HG03066 (cell line): ENCODE data around the gene EDA2R.

Experiments used
- ATAC-seq: cut with Tn5 transposase; IDR thresholded peaks from one replicate; pipeline ENCODE4 v1.9.1; 2021; ENCODE audit warnings: low read depth; ENCODE audit not compliant: unreplicated experiment

The EDA2R gene, protein sequence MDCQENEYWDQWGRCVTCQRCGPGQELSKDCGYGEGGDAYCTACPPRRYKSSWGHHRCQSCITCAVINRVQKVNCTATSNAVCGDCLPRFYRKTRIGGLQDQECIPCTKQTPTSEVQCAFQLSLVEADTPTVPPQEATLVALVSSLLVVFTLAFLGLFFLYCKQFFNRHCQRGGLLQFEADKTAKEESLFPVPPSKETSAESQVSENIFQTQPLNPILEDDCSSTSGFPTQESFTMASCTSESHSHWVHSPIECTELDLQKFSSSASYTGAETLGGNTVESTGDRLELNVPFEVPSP

DNA sequence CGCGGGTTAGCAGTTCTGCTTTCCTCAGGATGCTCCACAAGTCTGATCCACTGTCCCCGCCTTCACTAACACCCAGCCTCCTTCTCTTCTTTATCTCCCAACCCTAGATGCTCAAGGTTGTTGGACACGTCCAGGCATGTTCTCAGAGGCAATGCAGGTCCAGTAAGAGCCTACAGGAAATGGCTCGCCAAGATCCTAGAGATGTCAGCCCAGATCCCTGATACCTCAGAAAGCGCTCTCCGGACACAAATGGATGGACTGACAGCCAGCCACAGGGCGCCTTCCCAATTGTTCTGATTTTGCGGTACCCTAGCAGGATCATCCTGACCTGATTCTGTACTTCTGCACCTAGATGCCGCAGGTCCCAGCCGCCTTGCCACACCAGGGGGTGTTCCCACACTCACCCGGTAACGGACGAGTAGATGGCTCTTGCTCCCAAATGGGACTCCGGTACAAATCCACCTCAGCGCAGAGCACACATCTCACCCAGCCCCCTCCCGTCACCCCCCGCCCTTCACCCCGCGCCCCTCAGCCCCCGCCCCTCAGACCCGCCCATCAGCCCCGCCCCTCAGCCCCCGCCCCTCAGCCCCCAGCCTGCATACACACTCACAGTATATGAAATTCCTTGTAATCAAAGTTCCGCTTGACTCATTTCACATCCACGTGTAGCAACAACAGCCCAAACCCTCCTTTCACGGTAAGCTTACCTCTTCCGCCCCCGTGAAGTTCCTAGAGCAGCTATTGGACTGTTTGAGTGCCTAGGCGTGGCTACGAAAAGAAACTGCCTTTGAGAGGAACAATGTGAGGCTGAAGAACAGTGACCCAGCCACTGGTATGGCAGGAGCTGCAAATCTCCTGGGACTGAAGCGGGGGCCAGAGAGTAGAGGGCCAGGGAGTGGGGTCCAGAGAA, at the start of gene EDA2R:
Gene EDA2R, minus strand, starts transcription at position 488 of the 910 bp plus-strand sequence. CDS start 23,058 bp downstream, outside the sequence.
- ATAC-seq, result peak; percentile 87

DNA sequence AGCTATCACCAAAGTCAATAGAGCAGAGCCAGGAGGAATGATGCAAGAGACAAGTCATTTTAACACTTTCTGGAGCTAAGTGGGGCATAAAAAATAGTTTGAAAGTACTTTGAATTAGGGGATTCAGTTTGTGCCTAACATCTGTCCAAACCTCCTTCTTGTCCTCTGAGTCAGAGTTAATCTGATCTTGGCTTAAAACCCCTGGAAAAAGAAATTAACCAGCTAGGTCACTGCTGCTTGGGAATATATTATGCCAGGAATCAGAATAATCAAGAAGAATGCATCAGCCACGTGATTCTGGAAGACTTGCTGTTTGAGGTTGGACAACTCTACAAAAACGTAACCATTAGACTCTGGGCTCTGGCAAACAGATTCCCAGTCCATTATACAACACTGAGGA, 45.3 kb upstream of the EDA2R start:
- ATAC-seq, result no peak

DNA sequence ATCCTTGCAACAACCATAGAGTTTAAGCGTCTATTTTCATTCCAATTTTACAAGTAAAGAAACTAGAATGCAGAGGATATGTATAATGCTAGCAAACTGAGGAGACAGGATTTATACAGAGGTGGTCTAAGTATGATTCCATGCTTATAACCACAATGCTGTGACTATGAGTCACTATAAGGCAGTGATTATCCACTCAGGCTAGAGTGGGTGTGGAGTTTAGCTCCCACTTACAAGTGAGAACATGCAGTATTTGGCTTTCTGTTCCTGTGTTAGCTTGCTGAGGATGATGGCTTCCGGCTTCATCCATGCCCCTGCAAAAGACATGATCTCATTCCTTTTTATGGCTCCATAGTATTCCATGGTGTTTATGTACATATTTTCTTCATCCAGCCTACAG, 41.6 kb upstream of the EDA2R start:
- no peak for ATAC-seq

DNA sequence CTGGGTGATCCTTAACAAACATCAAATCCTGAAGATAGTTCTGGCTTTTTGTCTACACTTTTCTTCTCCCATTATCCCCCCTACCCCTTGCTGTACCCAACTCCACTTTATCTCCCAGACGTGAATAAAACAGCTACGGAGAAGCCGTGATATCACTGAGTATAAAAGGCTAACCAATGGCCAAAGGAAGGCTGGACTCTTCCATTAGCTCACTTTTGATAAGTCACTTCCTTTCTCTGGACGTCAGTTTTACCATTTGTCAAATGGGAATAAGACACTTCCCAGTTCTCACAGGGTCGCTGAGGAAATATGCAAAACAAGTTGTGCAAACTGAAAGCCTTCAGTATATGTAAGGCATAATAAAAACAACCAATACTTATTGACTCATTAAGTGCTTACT, 38.6 kb upstream of the EDA2R start:
- ATAC-seq, result no peak

DNA sequence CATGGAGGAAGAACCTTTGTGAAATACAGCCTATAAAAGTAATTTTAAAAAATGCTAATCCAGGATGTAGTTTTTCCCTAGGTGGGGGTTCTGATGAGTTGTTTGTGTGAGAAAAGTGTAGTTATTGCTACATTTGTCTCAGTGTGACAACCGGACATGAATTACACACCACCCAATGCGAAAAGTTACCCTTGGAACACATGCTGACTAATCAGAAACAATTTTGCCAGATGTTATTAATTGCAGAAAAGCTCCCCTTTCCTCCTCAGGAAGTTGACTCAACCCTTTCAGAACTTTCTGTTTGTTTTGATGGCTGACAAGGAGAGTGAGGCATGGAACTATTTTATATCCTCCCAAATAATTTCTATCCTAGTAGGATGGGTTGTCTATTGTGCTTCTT, 38.1 kb upstream of the EDA2R start:
- ATAC-seq, result no peak

DNA sequence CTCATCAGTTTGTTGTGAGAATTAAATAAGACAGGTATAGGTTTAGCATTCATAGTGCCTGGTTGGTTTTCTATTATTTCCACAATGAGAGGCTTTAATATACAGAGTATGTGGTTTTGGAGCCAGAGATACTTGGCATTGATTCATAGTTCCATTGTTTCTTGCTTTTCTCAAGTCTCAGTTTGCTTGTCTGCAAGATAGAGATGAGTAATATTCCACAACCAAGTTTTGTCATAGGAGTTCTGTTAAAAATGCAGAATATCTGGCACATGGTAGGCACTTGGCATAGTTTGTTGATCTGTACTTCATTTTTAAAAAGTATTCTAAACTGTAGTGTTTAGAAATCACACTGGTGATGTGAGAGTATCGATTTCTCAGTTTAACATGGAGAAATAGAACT, 37.5 kb upstream of the EDA2R start:
- ATAC-seq, result no peak

DNA sequence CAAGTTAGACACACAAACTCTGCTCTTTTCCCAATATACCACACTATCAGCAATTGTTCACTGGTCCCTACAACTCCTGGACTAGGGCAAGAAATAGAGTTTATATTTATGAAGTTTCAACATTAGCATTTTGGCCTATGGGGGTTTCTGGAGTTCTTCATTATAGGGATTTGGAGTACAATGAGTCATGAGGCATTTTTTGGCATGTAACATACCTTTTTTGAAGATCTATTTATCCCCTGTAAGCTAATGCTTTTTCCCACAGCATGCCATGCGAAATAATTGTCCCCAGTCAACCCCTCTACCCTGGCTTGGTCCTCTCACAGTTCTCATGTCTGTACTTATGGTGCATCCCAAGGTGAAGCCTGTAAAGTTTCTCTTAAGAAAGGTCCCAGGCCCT, 36.7 kb upstream of the EDA2R start:
- no peak for ATAC-seq

DNA sequence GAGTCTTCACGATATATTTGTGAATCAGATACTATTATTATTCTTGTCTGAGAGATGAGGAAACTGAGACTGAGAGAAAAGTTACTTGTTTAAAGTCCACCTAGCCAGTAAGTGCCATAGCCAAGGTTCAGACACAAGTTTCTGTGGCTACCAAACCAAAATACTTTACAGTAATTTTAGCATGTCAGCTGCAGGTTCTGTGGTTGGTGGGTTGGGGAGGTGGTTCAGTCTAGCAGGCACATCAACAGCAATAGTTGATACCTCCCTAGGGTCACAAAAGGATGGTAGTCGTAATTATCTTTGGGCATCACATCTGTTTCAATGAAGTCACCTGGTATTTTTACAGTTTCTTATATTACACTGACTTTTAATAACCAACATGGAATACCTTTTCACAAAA, 35.6 kb upstream of the EDA2R start:
- ATAC-seq, result no peak

DNA sequence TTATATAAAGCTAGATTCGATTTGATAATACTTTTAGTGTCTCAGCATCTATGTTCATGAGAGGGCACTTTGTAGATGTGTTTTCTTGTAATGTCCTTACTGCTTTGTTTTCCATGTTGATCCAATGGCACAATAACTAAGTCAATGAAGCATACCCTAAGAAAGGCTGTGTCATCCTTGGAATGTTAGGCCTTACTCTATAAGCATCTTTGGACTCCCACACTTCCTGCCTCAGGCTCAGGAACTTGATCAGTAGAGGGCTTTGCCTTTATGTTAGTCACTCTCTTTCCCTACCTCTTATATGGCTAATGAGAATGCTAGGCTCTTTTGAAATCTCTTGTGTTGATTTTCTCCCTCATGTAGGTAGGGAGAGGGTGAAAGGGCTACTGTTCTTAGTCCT, 33.2 kb upstream of the EDA2R start:
- ATAC-seq, result no peak

DNA sequence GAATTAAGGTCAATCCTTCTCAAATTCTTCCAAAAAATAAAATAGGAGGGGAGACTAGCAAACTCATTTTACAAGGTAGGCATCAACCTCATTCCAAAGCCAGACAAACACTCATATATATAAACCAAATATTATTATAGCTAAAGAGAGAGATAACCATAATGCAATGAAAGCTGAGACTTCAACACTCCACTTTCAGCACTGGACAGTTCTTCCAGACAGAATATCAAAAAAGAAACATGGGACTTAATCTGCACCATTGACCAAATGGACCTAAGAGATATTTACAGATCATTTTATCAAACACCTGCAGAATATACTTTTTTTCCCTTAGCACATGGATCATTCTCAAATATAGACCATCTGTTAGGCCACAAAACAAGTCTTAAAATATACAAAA, 15.5 kb upstream of the EDA2R start:
- no peak for ATAC-seq

DNA sequence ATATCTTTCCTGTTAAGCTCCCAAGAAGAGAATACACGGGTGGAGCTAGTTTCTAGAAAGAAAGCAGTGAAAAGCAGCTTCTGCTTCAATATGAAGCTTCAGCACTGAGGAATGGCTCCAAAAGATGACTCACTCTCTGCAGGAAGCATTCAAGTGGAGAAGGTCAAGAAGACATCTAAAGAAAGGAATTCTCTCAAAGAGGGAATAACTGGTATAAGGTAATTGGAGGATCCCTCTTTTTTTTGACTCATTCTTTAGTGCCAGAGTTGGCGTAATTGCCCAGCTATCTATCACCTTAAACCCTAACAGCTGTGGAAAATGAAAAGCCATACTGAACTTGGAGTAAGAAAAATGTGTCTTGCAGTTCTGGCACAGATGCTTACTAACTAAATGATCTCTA, 3.5 kb downstream of the EDA2R start:
- ATAC-seq, result no peak

DNA sequence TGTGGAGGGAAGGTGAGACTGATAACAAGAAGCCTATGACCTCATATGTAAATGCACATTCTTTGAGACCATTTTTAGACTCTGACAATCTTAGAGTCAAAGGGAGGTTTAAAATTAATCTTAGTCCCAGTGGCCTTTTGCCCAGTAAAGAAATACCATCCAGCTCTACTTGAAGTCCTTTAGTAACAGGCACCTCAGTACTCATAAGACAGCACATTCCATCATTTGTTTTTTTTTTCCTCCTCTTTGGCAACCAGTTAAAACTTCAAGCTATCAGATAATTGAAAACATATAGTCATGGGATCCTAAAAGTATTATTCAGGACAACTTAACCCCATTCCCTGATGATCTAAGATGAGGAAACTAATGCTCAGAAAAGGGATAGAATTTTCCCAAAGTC, 4.6 kb downstream of the EDA2R start:
- ATAC-seq, result no peak

DNA sequence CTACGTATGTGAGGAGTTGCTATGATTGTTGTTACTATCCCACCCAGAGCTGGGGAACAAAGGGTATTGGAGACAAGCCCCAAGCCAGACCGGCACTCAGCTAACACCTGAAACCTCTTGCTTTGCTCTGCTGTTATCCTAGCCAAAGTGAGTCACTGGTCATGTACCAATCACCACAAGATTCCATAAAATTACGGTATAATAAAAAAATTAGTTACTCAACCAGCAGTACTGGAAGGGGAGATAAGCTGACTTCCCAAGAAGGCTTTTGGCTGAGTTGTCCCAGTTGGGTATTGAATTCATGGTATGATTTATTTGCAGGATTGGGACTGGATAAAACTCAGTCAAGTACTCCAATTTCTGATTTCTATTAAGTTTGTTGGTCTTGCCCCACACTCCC, 5.3 kb downstream of the EDA2R start:
- no peak for ATAC-seq

DNA sequence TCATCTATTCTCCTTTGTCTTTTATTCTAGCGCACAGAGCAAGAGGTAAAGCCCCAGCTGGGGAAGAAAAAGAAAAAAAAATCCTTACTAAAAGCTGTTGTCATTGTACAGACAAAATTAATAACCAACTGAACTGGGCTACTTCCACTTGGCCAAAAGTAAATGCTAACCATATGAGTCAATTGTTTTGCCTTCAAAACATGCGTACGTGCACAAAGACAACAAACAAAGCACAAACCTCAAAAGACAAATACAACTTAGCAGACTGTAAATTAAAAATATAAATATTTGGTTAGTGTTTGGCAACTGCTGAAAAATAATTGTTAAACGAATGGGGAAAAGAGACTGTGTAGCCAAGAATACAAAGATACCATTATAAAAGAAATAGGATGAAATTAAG, 5.9 kb downstream of the EDA2R start:
- ATAC-seq, result no peak

DNA sequence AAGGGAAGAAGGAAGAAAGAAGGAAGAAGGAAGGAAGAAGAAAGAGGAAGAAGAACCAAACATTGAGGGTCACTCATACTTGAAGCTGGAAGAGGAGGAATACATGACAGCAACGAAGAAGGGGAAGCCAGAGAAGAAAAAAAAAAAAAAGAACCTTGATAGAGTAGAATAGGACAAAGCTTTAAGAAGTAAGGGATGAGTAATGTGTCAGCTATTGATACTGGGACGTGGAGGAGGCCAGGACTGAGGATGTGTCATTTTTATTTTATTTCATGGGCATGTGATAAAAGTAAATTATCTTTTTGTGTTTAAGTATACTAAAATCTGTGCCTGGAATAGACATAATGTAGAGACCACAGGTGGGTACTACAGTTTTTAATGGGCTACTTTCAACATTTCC, 6.4 kb downstream of the EDA2R start:
- ATAC-seq, result no peak

DNA sequence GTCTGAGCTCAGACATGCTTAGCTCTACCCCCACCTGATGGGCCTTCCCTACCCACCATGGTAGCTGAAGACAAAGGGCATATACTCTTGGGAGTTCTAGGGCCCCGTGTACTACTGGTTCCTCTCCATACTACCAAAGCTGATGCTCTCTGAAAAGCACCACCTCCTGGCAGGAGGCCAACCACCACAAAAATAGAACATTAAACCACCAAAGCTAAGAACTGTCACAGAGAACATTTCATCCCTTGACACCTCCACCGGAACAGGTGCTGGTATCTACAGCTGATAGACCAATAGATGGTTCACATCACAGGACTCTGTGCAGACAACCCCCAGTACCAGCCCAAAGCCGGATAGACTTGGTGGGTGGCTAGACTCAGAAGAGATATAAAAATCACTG, 13.4 kb downstream of the EDA2R start:
- peak; percentile 80 for ATAC-seq

DNA sequence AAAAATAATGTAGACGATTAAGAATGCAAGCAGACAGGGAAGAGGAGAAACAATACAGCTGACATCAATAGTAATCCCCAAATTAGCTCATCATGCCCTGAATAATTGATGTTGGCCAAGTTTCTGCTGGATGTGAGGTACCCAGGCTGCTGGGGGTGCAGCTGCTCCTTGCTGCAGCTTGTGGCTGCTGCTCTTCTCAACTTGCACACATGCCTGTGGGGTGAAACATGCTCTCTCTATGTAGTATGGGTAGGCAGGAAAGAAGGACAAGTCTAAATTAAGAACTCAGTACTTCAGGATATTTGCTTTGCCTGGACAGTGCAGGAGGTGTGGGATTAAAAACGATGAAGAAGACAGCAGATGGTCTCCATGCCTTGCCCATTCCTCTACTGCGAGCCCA, 16.7 kb downstream of the EDA2R start:
- ATAC-seq, result no peak

DNA sequence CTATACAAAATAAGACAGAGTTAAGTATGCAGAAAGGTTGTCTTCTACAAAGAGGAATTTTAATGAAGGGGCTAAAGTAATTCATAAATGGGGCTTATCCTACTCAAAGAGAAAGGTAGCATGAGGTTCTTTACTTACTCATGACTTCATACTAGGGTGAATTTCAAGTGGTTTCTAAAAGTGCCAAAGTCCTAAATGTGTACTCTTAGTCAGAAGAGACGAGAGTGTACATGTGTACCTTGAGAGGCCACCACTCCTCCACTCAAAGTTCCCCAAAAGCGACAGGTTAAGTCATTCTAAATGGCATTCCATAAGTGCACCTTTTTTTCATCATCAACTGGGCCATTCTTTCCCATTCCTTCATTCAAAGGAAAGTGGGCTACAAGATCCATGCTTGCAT, 21.9 kb downstream of the EDA2R start:
- no peak for ATAC-seq

DNA sequence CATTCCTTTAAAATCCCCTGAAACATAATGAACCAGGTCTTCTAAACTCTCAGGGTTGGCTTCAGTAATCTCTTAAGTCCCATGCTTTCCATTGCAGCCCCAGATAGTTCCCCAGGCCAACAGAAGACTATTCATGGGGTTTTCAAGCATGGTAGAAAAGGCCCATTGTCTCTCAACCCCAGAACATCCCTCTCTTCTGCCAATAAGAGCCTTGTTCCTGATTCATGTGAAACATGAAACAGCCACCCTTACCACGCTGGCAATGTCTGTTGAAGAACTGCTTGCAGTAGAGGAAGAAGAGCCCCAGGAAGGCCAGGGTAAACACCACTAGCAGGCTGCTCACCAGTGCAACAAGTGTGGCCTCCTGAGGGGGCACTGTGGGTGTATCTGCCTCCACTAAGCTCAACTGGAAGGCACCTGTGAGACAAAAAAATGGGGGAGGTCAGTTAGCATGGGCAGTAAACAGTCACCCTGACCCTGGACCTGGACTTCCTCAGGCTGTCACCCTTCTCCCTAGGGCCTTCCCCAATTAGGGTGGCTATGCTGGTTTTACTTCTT, 36.4 kb downstream of the EDA2R start:
- ATAC-seq, result no peak

DNA sequence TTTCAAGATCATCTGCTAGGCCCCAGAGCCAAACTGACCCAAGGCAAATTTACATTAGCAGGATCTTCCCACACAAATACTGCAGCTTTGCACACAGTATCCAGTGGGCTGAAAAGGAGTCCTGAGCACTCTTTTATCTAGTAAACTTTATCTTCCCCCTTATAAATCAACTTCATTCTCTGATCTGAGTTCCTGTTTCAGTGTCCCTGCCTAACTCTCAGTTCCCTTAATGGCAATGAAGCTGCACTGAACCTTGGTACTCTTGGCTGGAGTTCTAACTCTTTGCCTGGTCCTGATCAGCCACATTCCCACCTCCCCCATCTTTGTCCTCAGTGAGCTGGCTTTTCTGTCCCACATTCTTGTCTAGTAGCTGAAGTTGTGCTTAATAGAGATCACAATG, 37.4 kb downstream of the EDA2R start:
- ATAC-seq, result no peak

DNA sequence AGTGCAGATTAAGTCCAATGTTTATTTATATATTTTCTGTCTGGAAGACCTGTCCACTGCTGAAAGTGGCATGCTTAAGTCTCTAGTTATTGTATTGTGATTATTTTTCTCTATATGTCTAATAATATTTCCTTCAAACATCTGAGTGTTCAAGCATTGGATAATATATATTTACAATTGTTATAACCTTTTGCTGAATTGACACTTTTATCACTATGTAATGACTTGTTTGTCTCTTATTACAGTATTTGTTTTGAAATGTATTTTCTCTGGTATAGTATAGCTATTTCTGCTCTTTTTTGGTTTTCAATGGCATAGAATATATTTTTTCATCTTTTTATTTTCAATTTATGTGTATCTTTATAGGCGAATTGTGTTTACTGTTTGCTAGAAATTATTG, 59.7 kb downstream of the EDA2R start:
- no peak for ATAC-seq

DNA sequence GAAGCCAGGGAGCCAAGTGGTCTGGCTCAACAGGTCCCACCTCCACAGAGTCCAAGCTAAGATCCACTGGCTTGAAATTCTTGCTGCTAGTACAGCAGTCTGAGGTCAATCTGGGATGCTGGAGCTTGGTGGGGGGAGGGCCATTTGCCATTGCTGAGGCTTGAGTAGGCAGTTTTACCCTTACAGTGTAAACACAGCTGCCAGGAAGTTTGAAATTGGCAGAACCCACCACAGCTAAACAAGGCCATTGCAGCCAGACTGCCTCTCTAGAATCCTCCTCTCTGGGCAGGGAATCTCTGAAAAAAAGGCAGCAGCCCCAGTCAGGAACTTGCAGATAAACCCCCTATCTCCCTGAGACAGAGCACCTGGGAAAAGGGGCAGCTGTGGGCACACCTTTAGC, 84.9 kb downstream of the EDA2R start:
- ATAC-seq, result no peak
